Islet of Langerhans (tissue), 1 donor: ENCODE data around the gene BRI3BP.
"Not testable (repeated sequence)": the region's sequence is repeated elsewhere in the genome, so short reads cannot be mapped to it uniquely, and the experiment has no call there.

Experiments used
- FAIRE-seq: peaks from one replicate; lab custom pipeline; 2011; peaks lifted over from hg19 to GRCh38; lab: Jason Lieb, UNC

BRI3BP gene

GRCh38 chr12:125024949-125025563, 31.6 kb downstream of the BRI3BP start:
- FAIRE-seq: no peak

DNA sequence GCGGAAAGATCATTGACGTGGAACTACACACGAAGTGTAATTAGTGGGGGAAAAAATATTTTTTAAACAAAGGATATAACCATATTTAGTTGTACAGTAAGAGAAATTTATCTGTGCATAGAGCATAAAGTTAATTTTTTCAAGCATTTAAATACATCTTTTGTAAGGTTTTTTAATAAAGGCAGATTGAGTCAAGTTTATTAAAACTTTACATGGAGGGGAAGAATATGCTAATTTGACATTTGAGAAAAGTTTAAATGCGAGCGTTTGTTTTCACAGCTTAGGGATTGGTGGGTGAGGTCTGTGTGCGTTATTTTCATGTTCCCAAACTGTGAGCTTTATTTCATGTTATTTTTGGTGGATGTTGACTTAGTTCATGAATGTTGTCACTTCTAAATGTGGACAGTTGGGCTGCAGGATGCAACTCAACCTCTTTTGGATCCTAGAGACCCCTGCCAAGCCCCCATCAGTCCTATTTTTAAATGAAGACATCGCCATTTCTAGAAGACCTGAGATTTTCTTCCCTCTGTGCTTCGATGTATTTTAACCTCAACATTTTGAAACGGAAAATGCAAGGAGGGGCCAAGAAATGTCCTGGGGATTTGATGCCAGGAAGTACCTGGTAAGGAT, 32.3 kb downstream of the BRI3BP start:
- FAIRE-seq: no peak

DNA sequence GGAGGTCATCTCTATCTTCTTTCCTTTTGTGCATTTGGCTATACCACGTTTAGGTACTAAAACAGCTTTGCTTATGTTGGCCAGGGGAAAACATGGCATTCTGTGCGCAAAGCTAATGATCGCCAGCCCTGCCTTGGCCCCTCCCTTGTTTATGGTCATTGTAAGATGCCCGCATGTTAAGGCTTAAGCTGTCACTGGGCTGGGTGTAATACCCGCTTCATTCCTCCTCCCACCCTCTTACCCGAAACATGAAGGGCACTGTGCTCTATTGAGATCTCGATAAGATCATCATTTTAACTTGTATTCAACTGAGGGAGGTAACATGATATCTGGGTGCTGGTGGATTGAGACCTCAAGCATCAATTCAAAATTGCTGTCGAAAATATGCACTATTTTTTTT, 34.7 kb downstream of the BRI3BP start:
- no peak for FAIRE-seq

GRCh38 chr12:125029761-125030358, 36.4 kb downstream of the BRI3BP start:
- no peak for FAIRE-seq

DNA sequence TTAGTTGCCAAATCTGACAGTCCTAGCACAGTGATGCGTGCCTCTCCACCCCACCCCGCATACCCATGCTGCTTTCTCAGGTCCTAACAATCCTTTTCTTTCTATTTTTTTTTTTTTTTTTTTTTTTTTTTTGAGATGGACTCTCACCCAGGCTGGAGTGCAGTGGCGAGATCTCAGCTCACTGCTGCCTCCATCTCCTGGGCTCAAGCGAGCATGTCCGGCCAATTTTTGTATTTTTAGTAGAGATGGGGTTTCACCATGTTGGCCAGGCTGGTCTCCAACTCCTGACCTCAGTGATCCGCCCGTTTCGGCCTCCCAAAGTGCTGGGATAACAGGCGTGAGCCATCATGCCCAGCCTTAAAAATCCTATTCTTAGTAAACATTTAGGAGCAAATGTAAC, 38.0 kb downstream of the BRI3BP start:
- FAIRE-seq: not testable (repeated sequence)

GRCh38 chr12:125032466-125033152, 39.2 kb downstream of the BRI3BP start:
- FAIRE-seq: no peak

DNA sequence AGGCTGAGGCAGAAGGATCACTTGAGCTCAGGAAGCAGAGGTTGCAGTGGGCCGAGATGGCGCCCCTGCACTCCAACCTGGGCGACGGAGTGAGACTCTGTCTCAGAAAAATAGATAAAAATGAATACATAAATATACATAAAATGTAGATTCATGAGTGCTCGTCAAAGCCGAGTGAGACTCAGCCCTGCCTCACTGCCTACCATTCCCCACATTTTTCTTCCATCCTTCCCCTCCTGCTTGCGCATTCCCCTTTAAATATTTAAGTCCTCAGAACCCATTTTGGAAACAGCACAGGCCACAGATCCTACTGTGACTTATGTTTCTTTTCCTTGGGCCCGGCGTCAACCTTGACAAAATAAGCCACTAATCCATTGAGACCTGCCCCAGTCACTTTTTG, 39.8 kb downstream of the BRI3BP start:
- no peak for FAIRE-seq

GRCh38 chr12:125038976-125039625, 45.7 kb downstream of the BRI3BP start:
- FAIRE-seq: no peak

DNA sequence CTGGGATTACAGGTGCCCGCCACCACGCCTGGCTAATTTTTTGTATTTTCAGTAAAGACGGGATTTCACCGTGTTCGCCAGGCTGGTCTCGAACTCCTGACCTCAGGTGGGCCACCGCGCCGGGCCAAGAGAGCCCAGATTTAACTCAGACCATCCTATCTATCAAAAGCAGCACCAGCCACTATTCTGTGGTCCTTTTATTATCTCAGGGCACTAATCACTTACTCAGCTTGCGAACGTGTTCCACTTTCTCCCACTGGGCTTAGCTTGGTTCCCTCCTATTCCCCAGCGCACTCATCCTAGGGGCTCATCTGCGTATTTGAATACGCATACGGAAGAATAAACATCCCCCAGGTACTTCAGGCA, 55.6 kb downstream of the BRI3BP start:
- no peak for FAIRE-seq

DNA sequence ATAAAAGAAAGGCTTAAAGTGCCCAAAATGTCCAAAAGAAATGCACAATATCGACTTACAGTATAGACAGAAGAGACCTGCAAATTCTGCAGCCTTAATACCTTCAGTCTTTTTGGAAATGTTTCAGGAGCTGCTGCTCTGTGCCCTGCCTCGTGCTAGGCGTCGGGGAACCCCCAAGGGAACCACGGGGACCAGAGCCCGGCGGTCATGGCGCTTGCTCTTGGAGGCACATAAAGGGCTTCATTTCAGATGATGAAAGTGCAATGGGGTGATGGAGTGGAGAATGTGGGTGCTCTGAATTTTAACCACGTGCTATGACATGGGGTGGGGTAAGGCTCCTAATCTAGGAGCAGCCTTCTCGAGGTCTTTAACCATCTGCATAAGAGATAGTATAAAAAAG, 57.0 kb downstream of the BRI3BP start:
- FAIRE-seq: no peak

GRCh38 chr12:125050868-125051267, 57.4 kb downstream of the BRI3BP start:
- FAIRE-seq: no peak

- no peak for FAIRE-seq
These were observed 60.4 kb downstream of the BRI3BP start for GRCh38 chr12:125053821-125054220.

GRCh38 chr12:125055591-125055990, 62.1 kb downstream of the BRI3BP start:
- no peak for FAIRE-seq

DNA sequence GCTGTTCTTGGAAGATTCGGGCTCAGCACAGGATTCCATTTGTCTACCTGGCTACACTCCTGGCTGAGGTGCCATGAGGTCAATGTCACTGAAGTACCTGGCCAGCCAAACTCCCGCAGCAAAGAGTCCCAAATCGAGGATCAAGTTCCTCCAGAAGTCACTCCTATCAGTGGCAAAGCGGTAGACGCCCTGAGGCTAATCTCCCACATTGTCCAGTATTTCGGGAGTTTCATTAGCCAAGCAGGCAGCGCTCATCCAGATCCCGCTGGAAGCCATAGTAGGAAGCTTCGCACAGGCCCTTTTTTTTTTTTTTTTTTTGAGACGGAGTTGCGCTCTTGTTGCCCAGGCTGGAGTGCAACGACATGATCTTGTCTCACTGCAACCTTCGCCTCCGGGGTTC, 62.9 kb downstream of the BRI3BP start:
- no peak for FAIRE-seq

GRCh38 chr12:125057708-125058107, 64.3 kb downstream of the BRI3BP start:
- no peak for FAIRE-seq

GRCh38 chr12:125061229-125061628, 67.8 kb downstream of the BRI3BP start:
- no peak for FAIRE-seq

DNA sequence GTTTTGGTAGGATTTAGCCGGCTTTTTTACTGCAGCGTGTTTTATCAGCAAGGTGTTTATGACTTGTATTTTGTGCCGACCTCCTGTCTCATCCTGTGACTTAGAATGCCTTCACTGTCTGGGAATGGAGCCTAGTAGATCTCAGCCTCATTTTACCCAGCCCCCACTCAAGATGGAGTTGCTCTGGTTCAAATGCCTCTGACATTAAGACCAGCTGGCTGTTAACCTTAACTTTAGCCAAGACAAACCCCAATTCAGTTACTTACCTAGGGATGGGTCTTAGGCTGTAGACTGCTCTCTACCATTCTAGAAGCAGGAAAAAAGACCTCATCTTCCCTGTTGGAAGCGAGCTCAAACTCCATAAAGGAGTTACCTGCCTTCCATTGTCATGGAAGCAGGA, 70.1 kb downstream of the BRI3BP start:
- not testable (repeated sequence) for FAIRE-seq

DNA sequence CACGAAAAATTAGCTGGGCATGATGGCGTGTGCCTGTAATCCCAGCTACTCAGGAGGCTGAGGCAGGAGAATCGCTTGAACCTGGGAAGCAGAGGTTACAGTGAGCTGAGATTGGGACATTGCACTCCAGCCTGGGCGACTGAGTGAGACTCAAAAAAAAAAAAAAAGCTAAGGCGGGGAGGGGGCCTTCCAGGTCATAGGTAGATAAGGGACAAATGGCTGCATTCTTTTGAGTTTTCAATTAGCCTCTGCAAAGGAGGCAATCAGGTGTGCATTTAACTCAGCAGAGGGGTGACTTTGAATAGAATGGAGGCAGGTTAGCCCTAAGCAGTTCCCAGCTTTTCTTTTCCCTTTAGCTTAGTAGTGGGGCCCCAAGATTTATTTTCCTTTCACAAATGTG, 71.0 kb downstream of the BRI3BP start:
- FAIRE-seq: no peak

DNA sequence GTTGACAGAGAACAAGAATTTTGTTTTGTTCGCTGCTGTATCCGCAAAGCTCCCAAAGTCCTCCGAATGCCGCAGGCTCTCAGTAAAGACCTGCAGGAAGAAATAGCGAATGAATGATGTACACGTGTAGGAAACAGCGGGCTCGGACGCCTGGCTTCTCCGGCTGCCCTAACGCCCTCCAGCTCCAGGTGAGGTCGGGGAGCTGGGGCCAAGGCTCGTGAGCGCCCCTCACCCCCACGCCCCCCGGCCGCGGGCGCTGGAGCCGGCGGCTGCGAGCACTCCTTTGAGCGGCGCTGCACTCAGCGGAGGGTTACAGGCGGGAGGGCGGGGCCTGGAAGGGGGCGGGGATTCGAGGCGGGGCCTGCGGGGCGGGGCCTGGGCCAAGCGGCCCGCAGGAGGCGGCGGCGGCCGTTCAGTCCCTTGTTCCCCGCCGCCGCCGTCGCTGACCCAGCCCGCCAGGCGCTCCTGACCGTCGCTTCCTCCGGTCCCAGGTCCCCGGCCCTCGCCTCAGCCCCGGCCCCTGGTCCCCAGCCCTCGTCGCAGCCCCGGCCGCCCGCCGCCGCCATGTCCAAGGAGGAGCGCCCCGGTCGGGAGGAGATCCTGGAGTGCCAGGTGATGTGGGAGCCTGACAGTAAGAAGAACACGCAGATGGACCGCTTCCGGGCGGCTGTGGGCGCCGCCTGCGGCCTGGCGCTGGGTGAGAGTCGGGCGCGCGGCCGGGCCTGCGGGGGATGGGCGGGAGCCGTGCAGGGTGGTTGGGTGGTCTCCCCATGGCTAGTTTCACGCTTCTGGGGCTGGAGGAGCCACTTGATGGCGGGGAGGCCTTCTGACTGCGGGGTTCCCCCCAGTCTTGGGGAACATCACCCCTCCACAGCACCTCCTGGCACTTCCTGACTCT, 71.8 kb downstream of the BRI3BP start, which contains the start of gene AACS:
Gene AACS (plus strand): TSS at position 415 of the 898 bp plus-strand sequence. CDS start 150 bp downstream, at position 565.
- FAIRE-seq: no peak

DNA sequence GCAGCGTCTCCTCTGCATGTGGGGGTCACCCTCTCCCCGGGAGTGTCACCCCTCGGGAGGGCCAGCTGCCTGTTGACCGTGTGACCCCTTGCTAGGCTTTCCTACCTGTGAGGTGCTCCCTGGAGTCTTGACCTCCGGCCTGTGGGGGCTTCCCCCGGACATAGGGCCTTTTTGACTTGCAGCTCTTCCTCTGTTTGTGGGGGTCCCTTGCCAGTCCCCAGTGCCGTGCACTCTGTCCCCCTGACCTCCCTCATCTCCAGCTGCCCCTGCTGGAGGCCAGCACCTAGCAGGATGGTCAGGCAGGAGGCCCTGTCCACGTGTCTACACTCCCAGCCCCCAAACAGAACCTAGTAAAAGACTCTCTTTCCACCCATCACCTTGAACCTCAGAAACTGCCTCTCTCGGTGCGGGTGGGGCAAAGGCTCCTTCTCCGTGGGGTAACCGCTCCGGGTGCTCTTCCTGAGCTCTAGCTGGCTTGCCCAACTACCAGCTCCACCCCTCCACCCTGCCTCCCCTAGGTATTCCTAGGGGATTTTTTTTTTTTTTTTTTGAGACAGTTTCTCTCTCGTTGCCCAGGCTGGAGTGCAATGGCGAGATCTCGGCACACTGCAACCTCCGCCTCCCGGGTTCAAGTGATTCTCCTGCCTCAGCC, 72.6 kb downstream of the BRI3BP start:
- FAIRE-seq: no peak

GRCh38 chr12:125068391-125068790, 74.9 kb downstream of the BRI3BP start:
- FAIRE-seq: no peak
